Measurements from ENCODE around the gene OTUD5. TPM values are rescaled to one million over a fixed set of nuclear protein-coding genes. Genes with fewer than 3 reads are reported as not detected.

OTUD5 gene
- total RNA-seq, 1 experiment from 2014 or later = 62.5 TPM

GRCh38 chrX:48904180-48904579 lies 53.2 kb downstream of the OTUD5 start:
- peaks cover 72 to 73% of the 10 kb centered on the region in 2 experiments for H3K9me3 Mint-ChIP-seq
- H3K27ac ChIP-seq (ENCODE audit: insufficient read length, low read depth, low read length) = no peak overlapping the region
- no peak overlapping the region for H4K8ac ChIP-seq (replicated peaks; ENCODE audit: insufficient read length, low read depth, low read length)
- H3T11ph ChIP-seq (ENCODE audit: low read length) = no peak overlapping the region
- no peaks in the 10 kb centered on the region for H3K27me3 ChIP-seq (ENCODE audit: insufficient read depth, low read length)
- H4K91ac ChIP-seq (ENCODE audit: insufficient read length, low read depth, low read length) = no peak overlapping the region
- no peak overlapping the region for H3K56ac ChIP-seq (ENCODE audit: insufficient read length, low read depth, low read length)
- TF ChIP-seq CTCF (conservative IDR thresholded peaks at IDR 0.05) = no peak
- H2BK5ac ChIP-seq (ENCODE audit: insufficient read length, low read length) = no peak overlapping the region
- peak overlapping the region in 1 of 2 experiments; percentile 61; a peak in 3 of 5 replicates for H3K4me3 Mint-ChIP-seq
- no peak for DNase-seq
- H3K23ac ChIP-seq (ENCODE audit: insufficient read length, low read depth, low read length) = no peak overlapping the region
- H3K14ac ChIP-seq (ENCODE audit: insufficient read depth, low read length) = no peak overlapping the region
- H3K79me1 ChIP-seq (ENCODE audit: insufficient read depth, low read depth, low read length, poor library complexity, severe bottlenecking) = no peaks in the 10 kb centered on the region
- H3K18ac ChIP-seq (ENCODE audit: insufficient read length, low read depth, low read length) = no peak overlapping the region
- H4K20me1 ChIP-seq (ENCODE audit: control insufficient read depth, insufficient read depth, insufficient read length) = peaks cover 3% of the 10 kb centered on the region
- H2BK12ac ChIP-seq (ENCODE audit: insufficient read length, low read depth, low read length) = no peak overlapping the region
- H3K9ac ChIP-seq (ENCODE audit: extremely low read depth, insufficient read length, low read length) = no peak overlapping the region
- H3K27ac Mint-ChIP-seq = peak overlapping the region in 1 of 3 experiments; percentile 13; a peak in 1 of 7 replicates
- H3K4me2 ChIP-seq (ENCODE audit: insufficient read depth, insufficient read length, low read length) = no peak overlapping the region
- peaks cover 23 to 58% (median 50%) of the 10 kb centered on the region in 3 experiments for H3K36me3 Mint-ChIP-seq (ENCODE audit: insufficient read depth in 1 of 3, low read depth in 3 of 3)
- H3K4ac ChIP-seq (ENCODE audit: low read depth, low read length) = no peak overlapping the region
- no peak overlapping the region for H2AFZ ChIP-seq (ENCODE audit: low read length)
- H2AK5ac ChIP-seq (ENCODE audit: insufficient read length, low read length) = no peak overlapping the region
- H3K23me2 ChIP-seq (ENCODE audit: insufficient read length, low read depth, low read length, poor library complexity, severe bottlenecking) = no peaks in the 10 kb centered on the region
- no peaks in the 10 kb centered on the region; the same call in 1 of the 2 replicates for H3K79me2 ChIP-seq (ENCODE audit: insufficient read depth, low read length)
- no peak overlapping the region for H2BK15ac ChIP-seq (ENCODE audit: low read depth, low read length)
- no peaks in the 10 kb centered on the region for H3K9me3 ChIP-seq (ENCODE audit: control insufficient read depth, low read depth, low read length)
- peaks cover 4 to 5% of the 10 kb centered on the region in 2 experiments; a peak in 3 of 4 replicates for H3K4me1 Mint-ChIP-seq
- no peaks in the 10 kb centered on the region; the same call in none of the 2 replicates for H3K27me3 Mint-ChIP-seq (ENCODE audit: low read depth)
- H4K5ac ChIP-seq (ENCODE audit: insufficient read length, low read depth, low read length) = no peak overlapping the region
- no peak overlapping the region for H2BK20ac ChIP-seq (ENCODE audit: low read depth, low read length, poor library complexity, severe bottlenecking)
- H3K4me1 ChIP-seq (ENCODE audit: insufficient read depth, low read length) = no peaks in the 10 kb centered on the region
- no peak overlapping the region for H2BK120ac ChIP-seq (ENCODE audit: low read depth, low read length, poor library complexity, severe bottlenecking)
- no CpG with 5 or more reads among the region's 8 CpGs for WGBS (ENCODE audit: extremely low coverage, insufficient read length, low lambda C conversion rate)
